NT2/D1 (cell line): ENCODE data around the gene FAM149B1.
A peak's percentile ranks its signal among the peaks of the same experiment; 100 is the strongest.
"Not testable (repeated sequence)": the region's sequence is repeated elsewhere in the genome, so short reads cannot be mapped to it uniquely, and the experiment has no call there.

Source experiments
- DNase-seq: peaks from one replicate; pipeline ENCODE4 v3.0.0-alpha.2; 2011; ENCODE audit warnings: low read depth, low spot score
- H3K27me3 ChIP-seq: 2 replicates; pipeline ENCODE4 v1.6.0; 2011; ENCODE audit warnings: mild to moderate bottlenecking; ENCODE audit not compliant: insufficient read length, insufficient read depth
- H3K36me3 ChIP-seq: 2 replicates; pipeline ENCODE4 v1.6.1; 2011; ENCODE audit warnings: mild to moderate bottlenecking, low read length, mixed read lengths; ENCODE audit not compliant: insufficient read depth, insufficient read length
- H3K4me1 ChIP-seq: 2 replicates; pipeline ENCODE4 v1.5.1; 2011; ENCODE audit not compliant: insufficient read depth, insufficient read length
- H3K4me3 ChIP-seq: 2 replicates; pipeline ENCODE4 v1.5.1; 2011; ENCODE audit warnings: low read depth; ENCODE audit not compliant: insufficient read length
- H3K9ac ChIP-seq: 2 replicates; pipeline ENCODE4 v1.6.0; 2011; ENCODE audit warnings: low read depth; ENCODE audit not compliant: insufficient read length
- H3K9me3 ChIP-seq: 2 replicates; pipeline ENCODE4 v1.5.1; 2011; ENCODE audit warnings: mild to moderate bottlenecking, low read length; ENCODE audit not compliant: insufficient read depth
- SUZ12 ChIP-seq: IDR thresholded peaks from 2 replicates; pipeline ENCODE4 v1.6.1; 2011; ENCODE audit not compliant: insufficient read length, insufficient read depth; ENCODE audit errors: extremely low read depth
- YY1 ChIP-seq: IDR thresholded peaks from 2 replicates; pipeline ENCODE4 v1.6.1; 2011; ENCODE audit not compliant: insufficient read length, insufficient read depth
- ZNF274 ChIP-seq: IDR thresholded peaks from 2 replicates; pipeline ENCODE4 v1.6.1; 2011; ENCODE audit warnings: mild to moderate bottlenecking, low read depth, low read length

Gene FAM149B1

DNA sequence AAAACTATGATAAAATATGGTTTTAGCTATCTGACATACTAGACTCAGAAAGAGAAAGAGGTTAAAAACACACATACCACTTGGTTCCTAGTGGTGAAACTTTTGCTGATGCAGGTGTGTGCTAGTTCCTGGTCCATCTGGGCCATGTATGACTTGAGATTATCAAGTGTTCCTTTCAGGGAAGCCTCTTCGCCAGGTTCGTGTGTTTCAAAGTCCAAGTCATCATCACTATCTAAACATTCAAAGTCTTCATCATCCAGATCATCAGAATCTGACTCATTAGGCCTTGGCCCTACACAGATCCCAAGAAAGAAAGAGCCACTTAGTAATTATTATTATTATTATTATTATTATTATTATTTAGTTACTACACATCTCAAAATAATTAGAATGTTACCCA lies 31.3 kb upstream of the FAM149B1 start:
- Histone ChIP-seq H3K4me1 (no peaks in the 10 kb centered on the region), H3K4me3 (no peak overlapping the region), H3K36me3 (peaks cover 55% of the 10 kb centered on the region), H3K9ac (no peak overlapping the region), H3K27me3 (no peaks in the 10 kb centered on the region), H3K9me3 (no peaks in the 10 kb centered on the region)
- no peak for TF ChIP-seq SUZ12
- no peak for TF ChIP-seq YY1
- TF ChIP-seq ZNF274 = no peak
- no peak for DNase-seq

- H3K27me3 ChIP-seq = no peaks in the 10 kb centered on the region
- no peak for TF ChIP-seq YY1
- TF ChIP-seq ZNF274 = no peak
- no peak for TF ChIP-seq SUZ12
- no peak overlapping the region for H3K4me3 ChIP-seq
- DNase-seq = no peak
- peaks cover 57% of the 10 kb centered on the region for H3K36me3 ChIP-seq
- H3K9me3 ChIP-seq = no peaks in the 10 kb centered on the region
- H3K4me1 ChIP-seq = no peaks in the 10 kb centered on the region
- H3K9ac ChIP-seq = no peak overlapping the region
These were observed 28.7 kb upstream of the FAM149B1 start for GRCh38 chr10:73139251-73139650.

DNA sequence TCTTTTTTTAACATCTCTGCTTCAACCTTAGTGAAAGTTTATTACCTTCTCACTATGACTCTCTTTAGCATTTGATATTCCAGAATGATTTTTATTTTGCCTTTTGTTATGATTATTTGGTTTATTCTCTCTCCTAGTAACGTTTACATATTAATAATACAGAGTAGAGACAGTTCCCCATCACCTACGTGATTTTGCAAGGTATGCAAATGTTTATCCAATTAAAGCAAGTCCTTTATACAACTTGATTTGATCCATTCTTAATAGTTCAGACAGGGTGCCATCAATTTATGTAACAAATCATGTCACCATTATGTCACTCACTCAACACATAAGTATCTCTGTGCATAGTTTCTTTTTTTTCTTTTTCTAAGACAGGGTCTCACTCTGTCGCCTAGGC lies 26.3 kb upstream of the FAM149B1 start:
- Histone ChIP-seq H3K36me3 (peaks cover 61% of the 10 kb centered on the region), H3K4me3 (no peak overlapping the region), H3K9ac (no peak overlapping the region), H3K9me3 (no peaks in the 10 kb centered on the region), H3K4me1 (no peaks in the 10 kb centered on the region), H3K27me3 (no peaks in the 10 kb centered on the region)
- TF ChIP-seq SUZ12 (no peak), YY1 (no peak), ZNF274 (no peak)
- no peak for DNase-seq

GRCh38 chr10:73150633-73151413 lies 17.1 kb upstream of the FAM149B1 start:
- H3K4me3 ChIP-seq, DNase-seq, H3K9me3 ChIP-seq, H3K9ac ChIP-seq, H3K27me3 ChIP-seq, H3K4me1 ChIP-seq: not testable (repeated sequence)
- peaks cover 51% of the 10 kb centered on the region for H3K36me3 ChIP-seq

GRCh38 chr10:73152009-73152408 lies 15.9 kb upstream of the FAM149B1 start:
- no peaks in the 10 kb centered on the region for H3K4me1 ChIP-seq
- no peak overlapping the region for H3K9ac ChIP-seq
- H3K9me3 ChIP-seq = no peaks in the 10 kb centered on the region
- peaks cover 47% of the 10 kb centered on the region for H3K36me3 ChIP-seq
- DNase-seq = no peak
- H3K27me3 ChIP-seq = no peaks in the 10 kb centered on the region
- TF ChIP-seq ZNF274 (no peak), YY1 (no peak), SUZ12 (no peak)
- no peak overlapping the region for H3K4me3 ChIP-seq

GRCh38 chr10:73156054-73156453 lies 11.9 kb upstream of the FAM149B1 start:
- DNase-seq = no peak
- TF ChIP-seq ZNF274 (no peak), SUZ12 (no peak), YY1 (no peak)
- Histone ChIP-seq H3K27me3 (no peaks in the 10 kb centered on the region), H3K9me3 (no peaks in the 10 kb centered on the region), H3K4me3 (no peak overlapping the region), H3K4me1 (no peaks in the 10 kb centered on the region), H3K9ac (no peak overlapping the region), H3K36me3 (peaks cover 51% of the 10 kb centered on the region)

GRCh38 chr10:73159038-73159648 lies 8.8 kb upstream of the FAM149B1 start:
- no peaks in the 10 kb centered on the region for H3K27me3 ChIP-seq
- H3K9ac ChIP-seq = no peak overlapping the region
- no peaks in the 10 kb centered on the region for H3K9me3 ChIP-seq
- H3K36me3 ChIP-seq = peaks cover 43% of the 10 kb centered on the region
- no peak overlapping the region for H3K4me3 ChIP-seq
- peaks cover 2% of the 10 kb centered on the region for H3K4me1 ChIP-seq
- peak; percentile 35 for DNase-seq
- TF ChIP-seq YY1 = no peak
- no peak for TF ChIP-seq ZNF274
- TF ChIP-seq SUZ12 = no peak
